COLO668 (cell line): ENCODE measurements around the gene TMEM35B.
"Not testable (repeated sequence)": the region's sequence is repeated elsewhere in the genome, so short reads cannot be mapped to it uniquely, and the experiment has no call there.

Experiments used
- DNase-seq: peaks from one replicate; lab custom pipeline; 2025; ENCODE audit not compliant: unreplicated experiment; lab: John Stamatoyannopoulos, UW

Gene TMEM35B

DNA sequence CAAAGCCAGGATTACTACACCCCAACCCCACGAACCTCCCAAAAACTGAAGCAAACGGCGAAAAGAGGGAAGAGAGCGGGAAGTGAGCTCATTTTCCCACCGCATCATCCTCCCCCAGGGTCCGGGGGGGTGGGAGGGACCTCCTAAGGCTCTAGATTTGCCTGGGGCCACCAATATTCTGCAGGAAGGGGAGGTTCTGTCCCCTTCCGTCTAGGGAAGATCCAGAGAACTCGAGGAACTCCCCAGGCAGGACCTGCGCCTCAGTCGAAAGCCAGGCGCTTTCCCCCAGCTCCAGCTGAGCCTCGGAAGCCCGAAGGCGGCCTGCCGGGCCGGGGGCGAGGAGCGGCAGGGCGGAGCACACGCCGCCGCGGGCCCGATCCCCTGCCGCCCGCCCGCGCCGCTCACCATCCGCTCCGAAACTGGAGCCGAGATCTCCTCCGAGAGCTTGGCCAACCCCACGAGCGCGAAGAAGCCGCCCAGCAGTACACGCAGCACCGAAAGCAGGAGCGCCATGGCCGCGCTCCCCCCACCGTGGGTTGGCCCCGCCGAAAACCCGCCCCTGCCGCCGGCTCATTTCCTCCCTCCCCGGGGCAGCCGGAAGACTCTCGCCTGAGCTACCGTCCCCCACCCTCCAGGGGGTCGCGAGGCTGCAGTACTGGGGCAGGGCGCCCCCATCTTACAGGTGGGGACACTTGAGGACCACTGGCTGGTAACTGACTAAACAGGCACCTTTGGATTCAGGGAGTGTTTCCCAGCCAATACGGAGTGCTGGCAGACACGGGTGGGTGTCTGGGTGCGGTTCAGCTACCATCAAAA is at the start of gene TMEM35B:
TSS of gene TMEM35B (minus strand) at position 555 of the 816 bp plus-strand sequence. CDS start at position 513, 42 bp downstream.
- DNase-seq = peak; percentile 75

GRCh38 chr1:35033346-35033745 is 48.2 kb upstream of the TMEM35B start:
- no peak for DNase-seq

DNA sequence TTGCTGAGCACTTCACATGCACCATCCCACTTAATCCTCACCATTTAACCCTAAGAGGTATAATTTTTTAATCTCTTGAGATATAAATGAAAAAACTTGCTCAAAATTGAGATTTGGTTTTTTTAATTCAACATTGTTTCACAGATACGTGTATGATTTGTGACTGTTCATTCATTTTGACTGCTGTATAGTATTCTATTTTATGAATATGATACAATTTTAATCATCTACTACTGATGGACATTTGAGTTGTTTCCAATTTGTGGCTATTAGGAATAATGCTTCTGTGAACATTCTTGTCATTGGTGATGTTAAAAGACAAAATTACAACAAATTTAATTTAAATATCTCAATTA is 47.2 kb upstream of the TMEM35B start:
- no peak for DNase-seq

GRCh38 chr1:35030756-35031446 is 45.8 kb upstream of the TMEM35B start:
- peak; percentile 38 for DNase-seq

DNA sequence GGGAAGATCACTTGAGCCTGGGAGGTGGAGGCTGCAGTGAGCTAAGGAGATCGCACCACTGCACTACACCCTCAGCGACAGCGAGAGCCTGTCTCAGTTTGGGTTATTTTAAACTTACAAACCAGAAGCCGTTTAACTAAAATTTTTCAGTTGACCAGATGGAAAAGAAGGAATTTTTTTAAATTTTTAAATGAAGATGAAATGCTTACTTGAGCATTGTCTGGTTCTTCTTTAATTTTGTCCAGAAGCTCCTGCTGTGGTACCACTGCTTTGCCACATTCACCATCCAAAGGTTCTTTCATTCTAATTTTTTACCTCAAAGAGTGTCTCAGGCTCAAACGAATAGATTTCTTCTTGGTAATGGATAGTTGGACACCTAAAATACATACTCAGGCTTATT is 45.2 kb upstream of the TMEM35B start:
- no peak for DNase-seq

DNA sequence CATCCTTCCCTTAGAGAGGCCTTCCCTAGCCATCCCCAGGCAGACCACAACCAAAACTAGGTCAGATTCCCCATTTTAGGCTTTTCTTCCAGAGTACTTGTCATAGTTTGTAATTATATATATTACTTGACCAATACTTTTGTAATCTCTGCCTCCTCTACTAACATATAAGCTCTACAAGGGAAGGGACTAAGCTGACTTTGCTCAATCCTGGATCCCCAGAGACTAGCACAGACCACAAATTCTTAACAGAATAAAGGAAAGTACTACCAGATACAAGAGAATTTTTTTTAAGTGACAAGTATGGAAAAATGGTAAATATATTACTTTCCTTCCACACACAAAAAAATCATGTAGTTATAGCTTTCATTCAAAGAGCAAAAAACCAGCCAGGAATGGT is 44.6 kb upstream of the TMEM35B start:
- DNase-seq = no peak

DNA sequence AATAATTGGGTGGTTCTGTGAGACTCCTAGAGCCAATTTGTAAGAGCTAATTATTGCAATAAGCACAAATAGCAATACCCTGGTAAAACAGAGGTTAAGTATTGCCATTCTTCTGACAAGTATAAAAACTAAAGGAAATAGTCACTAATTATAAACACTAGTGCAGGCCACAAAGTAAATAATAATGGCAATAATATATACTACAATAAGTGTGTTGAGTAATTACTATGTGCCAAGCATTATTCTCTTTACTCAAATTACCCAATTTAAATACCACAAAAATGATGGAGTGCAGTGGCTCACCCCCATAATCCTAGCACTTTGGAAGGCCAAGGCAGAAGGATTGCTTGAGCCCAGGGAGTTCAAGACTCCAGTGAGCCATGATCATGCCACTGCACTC is 31.3 kb upstream of the TMEM35B start:
- DNase-seq = no peak

DNA sequence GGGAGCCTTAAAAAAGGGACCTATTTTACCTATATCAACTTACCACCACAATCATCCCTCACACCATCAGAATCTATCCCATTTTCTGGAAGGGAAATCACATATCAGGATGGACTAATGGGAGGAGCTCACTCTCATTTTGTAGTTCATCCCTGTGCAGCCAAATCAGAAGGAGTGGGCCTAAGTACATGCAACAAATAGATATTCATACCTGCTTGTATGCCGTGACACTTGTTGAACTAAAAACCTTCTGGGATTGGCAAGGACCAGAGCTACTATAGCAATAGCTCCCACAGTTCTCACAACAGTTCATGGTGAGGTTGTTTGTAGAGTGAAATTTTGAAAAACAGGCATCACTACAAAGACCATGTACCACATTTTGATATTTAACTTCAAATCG is 29.3 kb upstream of the TMEM35B start:
- DNase-seq = no peak

- DNase-seq = no peak
These were observed 20.6 kb upstream of the TMEM35B start for GRCh38 chr1:35005711-35006110.

DNA sequence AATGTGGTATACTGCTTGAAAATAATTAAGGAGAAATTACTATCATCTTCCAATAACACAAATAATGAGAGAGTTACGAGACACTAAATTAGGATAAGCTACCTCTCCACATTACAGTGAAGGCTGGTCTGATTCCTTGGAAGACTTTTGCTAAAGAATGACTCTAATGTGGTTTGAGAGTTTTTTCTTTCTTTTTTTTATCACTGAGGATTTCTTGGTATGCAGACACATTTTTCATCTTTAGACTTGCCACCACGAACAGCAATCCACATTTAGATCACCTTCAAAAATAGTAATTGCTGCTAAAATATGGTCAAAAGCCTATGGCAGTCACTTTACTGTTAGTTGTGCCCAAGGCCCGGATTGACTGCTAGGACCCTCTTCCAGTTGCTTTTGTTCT is 16.6 kb upstream of the TMEM35B start:
- no peak for DNase-seq

DNA sequence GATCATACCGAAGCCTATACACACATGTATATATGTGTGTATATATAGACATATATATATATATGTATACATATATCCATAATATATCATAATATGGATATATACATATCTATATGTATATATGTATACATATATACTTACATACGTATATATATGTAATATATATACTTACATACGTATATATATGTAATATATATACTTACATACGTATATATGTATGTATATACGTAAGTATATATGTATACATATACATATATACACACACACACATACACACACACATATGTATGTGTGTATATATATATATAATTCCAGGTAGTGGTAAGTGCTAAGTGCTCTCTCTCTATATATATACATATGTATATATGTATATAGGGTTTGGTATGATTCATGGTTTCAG is 9.7 kb upstream of the TMEM35B start:
- no peak for DNase-seq

- no peak for DNase-seq
These were observed 3.4 kb upstream of the TMEM35B start for GRCh38 chr1:34988581-34988980.

GRCh38 chr1:34988147-34988546 is 3.0 kb upstream of the TMEM35B start:
- no peak for DNase-seq

GRCh38 chr1:34987018-34987417 is 1.9 kb upstream of the TMEM35B start:
- no peak for DNase-seq

- not testable (repeated sequence) for DNase-seq
These were observed 410 bp upstream of the TMEM35B start for GRCh38 chr1:34985609-34985904.

- DNase-seq = no peak
These were observed 733 bp downstream of the TMEM35B start for GRCh38 chr1:34984435-34984792.

- no peak for DNase-seq
These were observed 1.3 kb downstream of the TMEM35B start for GRCh38 chr1:34983700-34984355.

DNA sequence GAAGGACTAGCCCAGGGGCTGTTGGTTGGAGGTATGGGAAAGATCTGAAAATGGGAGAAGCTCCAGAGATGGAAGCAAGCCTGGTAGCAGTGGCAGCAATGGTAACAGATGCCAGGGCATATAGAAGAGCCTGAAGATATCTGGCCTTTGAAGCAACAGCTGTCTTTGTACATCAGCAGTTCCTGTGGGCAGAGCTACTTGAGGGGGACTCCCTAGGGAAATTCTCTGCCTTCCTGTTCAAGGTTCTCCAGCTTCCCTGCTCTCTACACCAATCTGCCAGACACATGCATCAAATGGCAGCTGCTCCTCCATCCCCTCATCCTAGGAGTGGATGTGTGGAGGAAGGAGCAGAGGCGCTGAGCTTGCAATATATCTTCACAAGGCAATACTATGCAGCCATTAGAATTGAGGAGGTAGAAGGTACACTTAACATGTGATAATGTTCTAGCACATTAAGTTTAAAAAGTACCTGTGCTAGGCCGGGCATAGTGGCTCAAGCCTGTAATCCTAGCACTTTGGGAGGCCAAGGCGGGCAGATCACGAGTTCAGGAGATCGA is 2.2 kb downstream of the TMEM35B start:
- DNase-seq = no peak

- DNase-seq = no peak
These were observed 4.4 kb downstream of the TMEM35B start for GRCh38 chr1:34980715-34981114.

DNA sequence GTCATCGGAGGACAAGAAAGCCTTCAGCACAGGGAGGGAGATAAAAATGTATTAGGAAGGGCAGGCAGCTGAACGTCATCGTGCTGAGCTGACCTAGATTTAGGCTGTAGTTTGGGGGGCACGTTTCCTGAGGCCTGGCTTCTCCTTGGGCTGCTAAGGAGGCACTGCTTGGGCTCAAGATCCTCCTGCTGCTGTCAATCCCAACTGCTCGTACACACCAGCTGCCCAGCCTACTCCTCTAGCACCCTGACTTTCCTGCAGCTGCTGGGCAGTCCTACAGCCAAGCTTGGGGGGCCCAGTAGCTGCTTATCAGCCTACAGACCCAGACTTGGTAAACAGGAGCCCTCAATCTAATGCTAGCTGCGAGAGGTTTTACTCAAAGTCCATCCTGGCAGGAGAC is 6.2 kb downstream of the TMEM35B start:
- DNase-seq = no peak

DNA sequence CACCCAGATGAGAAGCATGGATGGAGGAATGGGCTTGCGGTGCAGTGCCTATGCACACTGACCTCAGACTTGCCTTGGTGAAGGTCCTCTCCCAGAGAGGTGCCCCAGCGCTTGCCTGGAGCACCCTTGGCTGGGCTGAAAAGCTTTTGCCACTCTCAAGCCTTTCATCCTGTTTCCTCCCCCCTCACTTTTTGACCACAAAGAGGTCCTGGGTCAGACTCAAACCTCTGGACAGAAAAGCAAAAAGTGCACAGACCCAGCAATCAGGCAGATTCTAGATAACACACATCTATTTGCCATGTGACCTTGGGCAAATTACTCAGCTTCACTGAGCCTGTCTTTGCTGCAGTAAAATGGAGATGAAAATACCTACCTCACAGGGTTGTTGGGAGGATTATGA is 7.3 kb downstream of the TMEM35B start:
- DNase-seq = no peak

DNA sequence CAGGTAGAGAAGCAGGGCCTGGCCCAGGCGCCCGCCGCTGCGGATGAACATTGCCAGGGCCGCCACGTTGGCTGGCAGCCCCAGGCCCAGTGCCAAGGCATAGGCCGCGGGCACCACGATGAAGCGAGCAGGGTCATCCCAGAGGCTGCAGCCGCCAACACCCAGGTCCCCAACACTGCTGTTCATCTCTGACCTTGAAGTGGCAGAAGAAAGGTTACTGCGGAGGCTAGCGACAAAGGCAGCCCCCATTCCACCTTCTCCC is 8.0 kb downstream of the TMEM35B start:
- DNase-seq = no peak
